Fibroblast of skin of left quadriceps (primary cell): ENCODE results near the gene CROCC.
"Not testable (repeated sequence)": the region's sequence is repeated elsewhere in the genome, so short reads cannot be mapped to it uniquely, and the experiment has no call there.

Source experiments
- DNase-seq, 2 experiments: peaks; one replicate each; pipeline ENCODE4 v3.0.0-alpha.2; 2013; ENCODE audit warnings: low read depth in 2 of 2

CROCC gene

GRCh38 chr1:16914928-16915626, 6.7 kb upstream of the CROCC start:
- DNase-seq = not testable (repeated sequence)

GRCh38 chr1:16915627-16915973, 6.1 kb upstream of the CROCC start:
- DNase-seq = no peak

- DNase-seq = not testable (repeated sequence)
Observed at GRCh38 chr1:16916036-16916880, 5.5 kb upstream of the CROCC start.

GRCh38 chr1:16918371-16918770, 3.4 kb upstream of the CROCC start:
- DNase-seq = no peak

- DNase-seq = not testable (repeated sequence)
Observed at GRCh38 chr1:16918936-16919665, 2.6 kb upstream of the CROCC start.

- no peak for DNase-seq
Observed at GRCh38 chr1:16920951-16921350, 780 bp upstream of the CROCC start.

GRCh38 chr1:16922466-16922865, 735 bp downstream of the CROCC start:
- no peak for DNase-seq

GRCh38 chr1:16922885-16923431, 1.2 kb downstream of the CROCC start:
- no peak for DNase-seq

- no peak for DNase-seq
Observed at GRCh38 chr1:16924216-16924918, 2.6 kb downstream of the CROCC start.

- no peak for DNase-seq
Observed at GRCh38 chr1:16924919-16925477, 3.3 kb downstream of the CROCC start.

GRCh38 chr1:16925635-16926490, 4.1 kb downstream of the CROCC start:
- no peak for DNase-seq

GRCh38 chr1:16926491-16927073, 4.9 kb downstream of the CROCC start:
- no peak for DNase-seq

GRCh38 chr1:16927256-16927655, 5.5 kb downstream of the CROCC start:
- DNase-seq = no peak

- no peak for DNase-seq
Observed at GRCh38 chr1:16927711-16928485, 6.2 kb downstream of the CROCC start.

GRCh38 chr1:16929146-16930041, 7.7 kb downstream of the CROCC start:
- not testable (repeated sequence) for DNase-seq

GRCh38 chr1:16931206-16931934, 9.6 kb downstream of the CROCC start:
- DNase-seq = not testable (repeated sequence)

- DNase-seq = not testable (repeated sequence)
Observed at GRCh38 chr1:16933945-16934344, 12.2 kb downstream of the CROCC start.
